Left ventricle myocardium inferior (tissue), 1 donor: ENCODE data around the gene KCTD16. TPM values are rescaled to one million over a fixed set of nuclear protein-coding genes. Genes with fewer than 3 reads are reported as not detected.

Experiments
- DNase-seq: peaks from one replicate; pipeline ENCODE4 v3.0.0-alpha.2; 2020
- H3K27ac ChIP-seq: fragments of 200-600 bp; replicated peaks from 2 replicates; pipeline ENCODE4 v1.8.0; 2021
- H3K27me3 ChIP-seq: fragments of 200-600 bp; 2 replicates; pipeline ENCODE4 v1.8.0; 2021; ENCODE audit warnings: low read depth
- H3K36me3 ChIP-seq: fragments of 200-600 bp; 2 replicates; pipeline ENCODE4 v1.8.0; 2021
- H3K4me1 ChIP-seq: fragments of 200-600 bp; 2 replicates; pipeline ENCODE4 v1.8.0; 2021
- H3K4me3 ChIP-seq: fragments of 200-600 bp; 2 replicates; pipeline ENCODE4 v1.8.0; 2021; ENCODE audit warnings: mild to moderate bottlenecking, moderate library complexity
- H3K9me3 ChIP-seq: fragments of 200-600 bp; replicated peaks from 2 replicates; pipeline ENCODE4 v1.8.0; 2021
- CTCF ChIP-seq: fragments of 200-600 bp; IDR thresholded peaks from 2 replicates; pipeline ENCODE4 v1.8.0; 2021; ENCODE audit warnings: antibody characterized with exemption, mild to moderate bottlenecking, borderline replicate concordance
- intact Hi-C: fragments of 100-400 bp; cut with micrococcal nuclease; formaldehyde crosslinking; loops from one replicate; pipeline ENCODE4 v1.11.0; 2022
- total RNA-seq: library from RNA; stranded (reverse); fragmentation: NEBNext Ultra II Directional; extraction: Animal tissue kit (Norgen Biotek cat#: 25700); gene quantifications from one replicate; pipeline ENCODE4 v1.2.1, GENCODE V29; 2021
- donor health status: DM: no; HTN: yes; CAD: no; lungs with severe emphysema.

The KCTD16 gene
- total RNA-seq, 1 donor from 2014 or later, result 0.08 TPM

- TF ChIP-seq CTCF, result no peak
- Histone ChIP-seq H3K4me3 (no peak overlapping the region), H3K36me3 (no peaks in the 10 kb centered on the region), H3K27me3 (no peaks in the 10 kb centered on the region), H3K27ac (no peak overlapping the region), H3K4me1 (no peaks in the 10 kb centered on the region), H3K9me3 (no peaks in the 10 kb centered on the region)
- intact Hi-C loops, result no loop called here
- no peak for DNase-seq
Measured at GRCh38 chr5:144281784-144282183, 111.1 kb downstream of the KCTD16 start.

- intact Hi-C loops, result no loop called here
- no peak for TF ChIP-seq CTCF
- Histone ChIP-seq H3K36me3 (no peaks in the 10 kb centered on the region), H3K4me3 (no peak overlapping the region), H3K27me3 (no peaks in the 10 kb centered on the region), H3K4me1 (no peaks in the 10 kb centered on the region), H3K27ac (no peak overlapping the region), H3K9me3 (no peaks in the 10 kb centered on the region)
- no peak for DNase-seq
Measured at GRCh38 chr5:144284036-144284435, 113.4 kb downstream of the KCTD16 start.

- intact Hi-C loops, result no loop called here
- Histone ChIP-seq H3K4me3 (no peak overlapping the region), H3K27ac (no peak overlapping the region), H3K4me1 (no peaks in the 10 kb centered on the region), H3K27me3 (no peaks in the 10 kb centered on the region), H3K9me3 (no peaks in the 10 kb centered on the region), H3K36me3 (no peaks in the 10 kb centered on the region)
- no peak for TF ChIP-seq CTCF
- DNase-seq, result no peak
Measured at GRCh38 chr5:144284931-144285502, 114.3 kb downstream of the KCTD16 start.

GRCh38 chr5:144289277-144289676, 118.6 kb downstream of the KCTD16 start:
- Histone ChIP-seq H3K9me3 (no peaks in the 10 kb centered on the region), H3K4me1 (no peaks in the 10 kb centered on the region), H3K27ac (no peak overlapping the region), H3K27me3 (no peaks in the 10 kb centered on the region), H3K36me3 (no peaks in the 10 kb centered on the region), H3K4me3 (no peak overlapping the region)
- intact Hi-C loops, result no loop called here
- TF ChIP-seq CTCF, result no peak
- no peak for DNase-seq

GRCh38 chr5:144292029-144292428, 121.4 kb downstream of the KCTD16 start:
- Histone ChIP-seq H3K36me3 (no peaks in the 10 kb centered on the region), H3K9me3 (no peaks in the 10 kb centered on the region), H3K4me3 (no peak overlapping the region), H3K27ac (no peak overlapping the region), H3K4me1 (no peaks in the 10 kb centered on the region), H3K27me3 (peaks cover 9% of the 10 kb centered on the region)
- intact Hi-C loops, result no loop called here
- TF ChIP-seq CTCF, result no peak
- no peak for DNase-seq
